A549 (cell line): Measurements from ENCODE around the gene UNC79. TPM values are rescaled to one million over a fixed set of nuclear protein-coding genes. Genes with fewer than 3 reads are reported as not detected.

Experiments used
- ATAC-seq, 2 experiments: fragments of 200-7000 bp in 1 of 2; fragments of >200 bp in 1 of 2; cut with Nextera tagmentation in 1 of 2; cut with Tn5 transposase in 1 of 2; 3 replicates each; pipeline versions ENCODE4 v1.8.0 to v1.9.1; 2018 to 2020; ENCODE audit warnings: mild to moderate bottlenecking in 1 of 2, moderate library complexity in 1 of 2
- CTCF ChIA-PET: fragments of 300-600 bp; sonication (Branson Sonifier 250); formaldehyde crosslinking; extraction: SDS; loops from one replicate; lab custom pipeline; 2021; ENCODE audit warnings: antibody characterized with exemption, inconsistent platforms; lab: Yijun Ruan, JAX
- POLR2A ChIA-PET: fragments of 350-600 bp; formaldehyde crosslinking; extraction: SDS; loops from one replicate; lab custom pipeline; 2021; ENCODE audit warnings: antibody characterized with exemption, inconsistent platforms; lab: Yijun Ruan, JAX
- DNase-seq, 2 experiments: peaks; one replicate each; pipeline versions ENCODE4 v3.0.0 to v3.0.0-alpha.2; 2011 to 2016; ENCODE audit warnings: low read depth in 1 of 2, low spot score in 1 of 2
- FAIRE-seq: peaks from 2 replicates; lab custom pipeline; 2011; peaks lifted over from hg19 to GRCh38; lab: Jason Lieb, UNC
- H3K27ac ChIP-seq, 2 experiments: fragments of >200 bp; sonication (Bioruptor Twin); formaldehyde crosslinking; 3 replicates each; pipeline ENCODE4 v1.5.1; 2016 to 2017
- H3K4me1 ChIP-seq: fragments of >200 bp; sonication (Bioruptor Twin); formaldehyde crosslinking; 3 replicates; pipeline ENCODE4 v1.6.1; 2016
- H3K4me2 ChIP-seq: fragments of >200 bp; sonication (Bioruptor Twin); formaldehyde crosslinking; 3 replicates; pipeline ENCODE4 v1.6.1; 2016
- H3K4me3 ChIP-seq: fragments of >200 bp; sonication (Bioruptor Twin); formaldehyde crosslinking; 3 replicates; pipeline ENCODE4 v1.5.1; 2016
- H3K9me3 ChIP-seq: fragments of >200 bp; sonication (Bioruptor Twin); formaldehyde crosslinking; 3 replicates; pipeline ENCODE4 v1.6.1; 2016
- CBX2 ChIP-seq: fragments of 200-600 bp; sonication (generic); IDR thresholded peaks from 2 replicates; pipeline ENCODE4 v1.6.1; 2016; ENCODE audit warnings: low read depth, mild to moderate bottlenecking, borderline replicate concordance
- CBX8 ChIP-seq: fragments of 200-600 bp; sonication (generic); IDR thresholded peaks from 2 replicates; pipeline ENCODE4 v1.6.1; 2016
- CHD2 ChIP-seq: fragments of 150-350 bp; IDR thresholded peaks from 2 replicates; pipeline ENCODE4 v1.6.1; 2014; ENCODE audit warnings: low read length; ENCODE audit not compliant: partially characterized antibody
- EHF ChIP-seq: fragments of 250-450 bp; sonication (Bioruptor Pico); IDR thresholded peaks from 2 replicates; pipeline ENCODE4 v1.5.0; 2020; ENCODE audit warnings: mild to moderate bottlenecking
- EP300 ChIP-seq, 2 experiments: fragments of >200 bp; sonication (Bioruptor Twin); formaldehyde crosslinking; IDR thresholded peaks; 2 replicates in 1 of 2; 3 replicates in 1 of 2; pipeline ENCODE4 v1.6.1; 2016 to 2017
- FOSB ChIP-seq: fragments of 250-450 bp; sonication (Bioruptor Pico); IDR thresholded peaks from 2 replicates; pipeline ENCODE4 v1.5.0; 2020; ENCODE audit warnings: mild to moderate bottlenecking, moderate library complexity
- FOXS1 ChIP-seq: fragments of 250-450 bp; sonication (Bioruptor Pico); IDR thresholded peaks from 2 replicates; pipeline ENCODE4 v1.5.0; 2020; ENCODE audit warnings: mild to moderate bottlenecking, moderate library complexity
- GATA3 ChIP-seq: IDR thresholded peaks from 2 replicates; pipeline ENCODE4 v1.6.1; 2012; ENCODE audit warnings: borderline replicate concordance
- HOXB13 ChIP-seq: fragments of 250-450 bp; sonication (Bioruptor Pico); IDR thresholded peaks from 2 replicates; pipeline ENCODE4 v1.5.0; 2020; ENCODE audit warnings: low read depth, mild to moderate bottlenecking, moderate library complexity
- HOXB5 ChIP-seq: fragments of 250-450 bp; sonication (Bioruptor Pico); IDR thresholded peaks from 2 replicates; pipeline ENCODE4 v1.5.0; 2020; ENCODE audit warnings: mild to moderate bottlenecking, moderate library complexity
- JUN ChIP-seq, 2 experiments: fragments of >200 bp; sonication (Bioruptor Twin); formaldehyde crosslinking; IDR thresholded peaks; 2 replicates in 1 of 2; 3 replicates in 1 of 2; pipeline ENCODE4 v1.6.1; 2016 to 2017
- KDM5A ChIP-seq: fragments of 200-600 bp; sonication (generic); IDR thresholded peaks from 2 replicates; pipeline ENCODE4 v1.6.1; 2016; ENCODE audit warnings: antibody characterized with exemption, mild to moderate bottlenecking
- MAFK ChIP-seq: fragments of 450-650 bp; IDR thresholded peaks from 2 replicates; pipeline ENCODE4 v1.6.1; 2014; ENCODE audit not compliant: partially characterized antibody
- NFE2L2 ChIP-seq: fragments of 150-350 bp; conservative IDR thresholded peaks from 2 replicates; pipeline ENCODE4 v1.6.1; 2014; ENCODE audit warnings: low read length
- POLR2A ChIP-seq: IDR thresholded peaks from 2 replicates; pipeline ENCODE4 v1.6.1; 2012; ENCODE audit warnings: mild to moderate bottlenecking, low read length
- RAD21 ChIP-seq, 2 experiments: fragments of >200 bp in 1 of 2; sonication (Bioruptor Twin) in 1 of 2; formaldehyde crosslinking in 1 of 2; IDR thresholded peaks in 1 of 2; conservative IDR thresholded peaks in 1 of 2; 2 replicates in 1 of 2; 3 replicates in 1 of 2; pipeline ENCODE4 v1.6.1; 2012 to 2018; ENCODE audit warnings: inconsistent platforms in 1 of 2
- RARB ChIP-seq: fragments of 250-450 bp; sonication (Bioruptor Pico); IDR thresholded peaks from 2 replicates; pipeline ENCODE4 v1.8.0; 2021; ENCODE audit warnings: mild to moderate bottlenecking, moderate library complexity
- RFX5 ChIP-seq: fragments of 450-650 bp; IDR thresholded peaks from 2 replicates; pipeline ENCODE4 v1.7.1; 2014; ENCODE audit warnings: antibody characterized with exemption, mild to moderate bottlenecking, moderate library complexity
- RNF2 ChIP-seq: fragments of 200-600 bp; sonication (generic); IDR thresholded peaks from 2 replicates; pipeline ENCODE4 v1.6.1; 2016; ENCODE audit warnings: low read depth, mild to moderate bottlenecking, antibody characterized with exemption, moderate library complexity, borderline replicate concordance
- ZFP36 ChIP-seq: fragments of 450-650 bp; IDR thresholded peaks from 2 replicates; pipeline ENCODE4 v1.6.1; 2014; ENCODE audit warnings: borderline replicate concordance; ENCODE audit not compliant: partially characterized antibody
- ZNF302 ChIP-seq: fragments of 250-450 bp; sonication (Bioruptor Pico); IDR thresholded peaks from 2 replicates; pipeline ENCODE4 v1.9.0; 2021; ENCODE audit warnings: inconsistent platforms, mild to moderate bottlenecking, moderate library complexity
- ZSCAN20 ChIP-seq: fragments of 250-450 bp; sonication (Bioruptor Pico); IDR thresholded peaks from 2 replicates; pipeline ENCODE4 v1.8.0; 2022; ENCODE audit warnings: mild to moderate bottlenecking, moderate library complexity
- WGBS: methylation state at CpG from one replicate; pipeline ENCODE4 v1.1.6; 2017; ENCODE audit errors: missing lambda C conversion rate; 5-methylcytosine and 5-hydroxymethylcytosine counted together
- polyA plus RNA-seq, 4 experiments: library from polyadenylated mRNA; depleted of rRNA in 3 of 4; stranded (reverse); fragments of >200 nt; fragmentation: RNase III in 1 of 4; extraction: RNeasy Plus Mini Kit Qiagen cat#74134 plus additional on column Dnase treatment in 1 of 4; gene quantifications; 2 replicates in 3 of 4; 3 replicates in 1 of 4; pipeline ENCODE4 v1.2.3, GENCODE V29; 2011 to 2017
- TF ChIP-seq, protein P1 (sequence below): fragments of >200 bp; sonication (Bioruptor Twin); formaldehyde crosslinking; IDR thresholded peaks from 2 replicates; pipeline ENCODE4 v1.6.1; 2016
- TF ChIP-seq, protein P2 (sequence below): fragments of >200 bp; sonication (Bioruptor Twin); formaldehyde crosslinking; IDR thresholded peaks from 3 replicates; pipeline ENCODE4 v1.6.1; 2016
- TF ChIP-seq, protein P3 (sequence below): fragments of 450-650 bp; IDR thresholded peaks from 2 replicates; pipeline ENCODE4 v1.6.1; 2014; ENCODE audit warnings: antibody characterized with exemption

The UNC79 gene
- polyA plus RNA-seq, 2 of the 4 experiments (the other 2 are of a cell fraction): 0.01 TPM

DNA sequence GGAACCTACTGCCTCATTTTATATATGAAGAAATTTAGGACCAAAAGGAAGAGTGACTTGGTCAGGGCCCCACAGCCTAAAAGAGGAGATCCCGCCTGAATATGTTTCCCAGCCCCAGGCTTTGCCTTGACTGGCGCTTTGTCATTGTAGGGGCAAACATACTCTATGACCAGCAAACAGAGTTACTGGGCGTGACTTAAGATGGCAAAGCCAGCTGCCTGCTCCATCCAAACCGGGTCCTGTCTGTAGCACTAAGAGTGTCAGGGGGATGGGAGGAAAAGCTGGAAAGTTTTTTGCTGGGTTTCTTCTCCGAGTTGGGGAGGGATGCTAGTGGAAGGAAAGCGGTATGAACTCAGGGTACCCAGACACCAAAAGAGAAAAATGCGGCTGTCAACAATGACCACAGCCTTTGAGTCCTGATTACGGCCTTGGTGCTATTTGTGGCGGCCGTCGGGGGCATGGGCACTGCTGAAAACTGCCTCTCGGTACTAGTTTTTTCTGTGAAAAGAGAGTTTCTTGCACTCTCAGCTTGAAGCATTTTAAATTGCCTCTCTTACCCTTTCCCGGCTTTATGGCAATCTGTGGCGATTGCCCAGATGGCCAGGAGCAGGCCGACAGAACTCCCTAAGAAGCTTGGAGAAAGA is 274.9 kb downstream of the UNC79 start:
- POLR2A ChIA-PET: no interaction called here

DNA sequence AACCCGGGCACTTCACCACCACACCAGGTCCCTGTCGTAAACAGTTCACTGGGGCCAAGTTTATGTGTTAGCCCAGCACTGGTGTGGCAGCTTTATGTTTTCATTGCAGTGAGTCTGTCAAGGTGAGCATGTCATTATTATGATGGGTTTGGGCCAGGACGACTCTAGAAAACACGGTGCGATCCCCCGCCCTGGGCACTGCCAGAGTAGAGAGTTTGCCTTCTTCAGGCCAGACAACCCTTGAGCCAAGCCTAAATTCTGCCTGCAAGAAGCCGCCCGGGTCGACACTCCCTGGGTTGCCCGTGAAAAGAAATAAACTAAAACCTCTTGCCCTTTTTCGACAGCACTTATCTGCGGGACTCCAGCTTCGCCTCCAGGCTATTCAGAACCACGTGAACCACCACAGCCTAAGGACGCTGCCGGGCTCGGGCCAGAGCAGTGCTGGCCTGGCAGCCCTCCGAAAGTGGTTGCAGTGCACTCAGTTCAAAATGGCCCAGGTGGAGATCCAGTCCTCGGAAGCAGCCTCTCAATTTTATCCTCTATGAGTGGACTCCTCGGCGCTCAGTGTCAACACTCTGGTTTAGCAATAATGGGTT is 275.7 kb downstream of the UNC79 start:
- no peak for DNase-seq
- Histone ChIP-seq H3K4me3 (no peak overlapping the region), H3K4me1 (no peaks in the 10 kb centered on the region), H3K27ac (no peak overlapping the region), H3K4me2 (no peak overlapping the region), H3K9me3 (no peaks in the 10 kb centered on the region)
- TF ChIP-seq RAD21 (conservative IDR thresholded peaks at IDR 0.05 in 1 of 2, IDR thresholded peaks at IDR 0.05 in 1 of 2) (no peak), ZSCAN20 (CRISPR knock-in tag) (no peak), RNF2 (no peak), KDM5A (no peak), CBX2 (no peak), ZNF302 (CRISPR knock-in tag) (no peak), RFX5 (no peak), FOSB (no peak), NFE2L2 (no peak), RARB (CRISPR knock-in tag) (no peak)
- TF ChIP-seq, protein P1, sequence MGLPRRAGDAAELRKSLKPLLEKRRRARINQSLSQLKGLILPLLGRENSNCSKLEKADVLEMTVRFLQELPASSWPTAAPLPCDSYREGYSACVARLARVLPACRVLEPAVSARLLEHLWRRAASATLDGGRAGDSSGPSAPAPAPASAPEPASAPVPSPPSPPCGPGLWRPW: no peak
- TF ChIP-seq, protein P2, sequence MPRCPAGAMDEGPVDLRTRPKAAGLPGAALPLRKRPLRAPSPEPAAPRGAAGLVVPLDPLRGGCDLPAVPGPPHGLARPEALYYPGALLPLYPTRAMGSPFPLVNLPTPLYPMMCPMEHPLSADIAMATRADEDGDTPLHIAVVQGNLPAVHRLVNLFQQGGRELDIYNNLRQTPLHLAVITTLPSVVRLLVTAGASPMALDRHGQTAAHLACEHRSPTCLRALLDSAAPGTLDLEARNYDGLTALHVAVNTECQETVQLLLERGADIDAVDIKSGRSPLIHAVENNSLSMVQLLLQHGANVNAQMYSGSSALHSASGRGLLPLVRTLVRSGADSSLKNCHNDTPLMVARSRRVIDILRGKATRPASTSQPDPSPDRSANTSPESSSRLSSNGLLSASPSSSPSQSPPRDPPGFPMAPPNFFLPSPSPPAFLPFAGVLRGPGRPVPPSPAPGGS: no peak
- FAIRE-seq: no peak
- 38% methylated on average over 21 of the region's 21 CpGs for WGBS
- ChIA-PET CTCF (no interaction called here), POLR2A (no interaction called here)
- no peak for ATAC-seq

More for the DNA sequence above, 274.9 kb downstream of the UNC79 start:
- Histone ChIP-seq H3K9me3 (no peaks in the 10 kb centered on the region), H3K27ac (no peak overlapping the region), H3K4me3 (no peak overlapping the region), H3K4me1 (no peaks in the 10 kb centered on the region)
- ATAC-seq: no peak
- CTCF ChIA-PET: interaction anchor here (1.3 kb wide), 1 partner anchor 188 kb away, joined by 3 read pairs; no protein-coding TSS in a partner anchor
- TF ChIP-seq, protein P3, sequence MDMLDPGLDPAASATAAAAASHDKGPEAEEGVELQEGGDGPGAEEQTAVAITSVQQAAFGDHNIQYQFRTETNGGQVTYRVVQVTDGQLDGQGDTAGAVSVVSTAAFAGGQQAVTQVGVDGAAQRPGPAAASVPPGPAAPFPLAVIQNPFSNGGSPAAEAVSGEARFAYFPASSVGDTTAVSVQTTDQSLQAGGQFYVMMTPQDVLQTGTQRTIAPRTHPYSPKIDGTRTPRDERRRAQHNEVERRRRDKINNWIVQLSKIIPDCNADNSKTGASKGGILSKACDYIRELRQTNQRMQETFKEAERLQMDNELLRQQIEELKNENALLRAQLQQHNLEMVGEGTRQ: no peak
- TF ChIP-seq, protein P1: no peak
- no peak for TF ChIP-seq POLR2A
- TF ChIP-seq RFX5: no peak
- no peak for TF ChIP-seq EP300 (IDR thresholded peaks at IDR 0.05)
- TF ChIP-seq CBX8: no peak
- no peak for TF ChIP-seq ZFP36
- TF ChIP-seq JUN (IDR thresholded peaks at IDR 0.05): no peak
- TF ChIP-seq CBX2: no peak
- TF ChIP-seq CHD2: no peak
- TF ChIP-seq HOXB5 (CRISPR knock-in tag): no peak
- no peak for TF ChIP-seq EHF (CRISPR knock-in tag)
- no peak for TF ChIP-seq GATA3
- TF ChIP-seq MAFK: no peak
- no peak for TF ChIP-seq HOXB13
- no peak for TF ChIP-seq ZNF302 (CRISPR knock-in tag)
- TF ChIP-seq, protein P2: no peak
- no peak for TF ChIP-seq FOXS1 (CRISPR knock-in tag)
- TF ChIP-seq, all 56 proteins: peak for 0
- FAIRE-seq: no peak
- no peak overlapping the region for H3K4me2 ChIP-seq
- DNase-seq: no peak
- WGBS: 50% methylated on average over 15 of the region's 15 CpGs
